Fibroblast of villous mesenchyme (primary cell): ENCODE results near the gene FBXL15. TPM values are rescaled to one million over a fixed set of nuclear protein-coding genes. Genes with fewer than 3 reads are reported as not detected.

Experiments used
- DNase-seq: peaks from one replicate; pipeline ENCODE4 v3.0.0-alpha.2; 2010; ENCODE audit warnings: low read depth
- H3K4me3 ChIP-seq: 2 replicates; pipeline ENCODE4 v1.5.1; 2011; ENCODE audit warnings: low read depth, mild to moderate bottlenecking, low read length
- total RNA-seq: library from RNA; depleted of rRNA; stranded (reverse); fragments of >200 nt; gene quantifications from 2 replicates; pipeline ENCODE4 v1.2.3, GENCODE V29; 2012
- TF ChIP-seq, protein P1 (sequence below): IDR thresholded peaks from 2 replicates; pipeline ENCODE4 v1.5.1; 2012; ENCODE audit warnings: low read depth, mild to moderate bottlenecking, low read length; ENCODE audit not compliant: insufficient read depth

The FBXL15 gene
- total RNA-seq, 1 donor, result 4.3 TPM

DNA sequence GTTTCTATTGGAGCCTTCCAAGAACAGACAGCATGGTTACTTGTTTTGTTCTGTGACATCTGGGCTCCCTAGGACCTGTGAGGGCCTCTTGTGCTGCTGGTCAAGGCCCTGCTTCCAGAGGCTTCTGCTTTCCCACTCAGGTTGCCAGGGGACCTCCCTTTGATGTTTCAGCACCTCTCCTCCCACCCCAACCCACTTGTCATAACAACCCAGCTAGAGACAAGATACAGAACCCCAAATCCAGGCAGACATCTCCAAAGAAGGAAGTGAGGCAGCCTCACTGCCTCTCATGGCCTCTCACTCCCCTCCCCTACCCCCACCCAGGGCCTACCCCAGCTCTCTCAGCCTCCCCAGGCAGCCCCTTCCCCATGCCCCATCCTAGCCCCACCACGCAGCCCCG, 13.8 kb upstream of the FBXL15 start:
- no peak overlapping the region for H3K4me3 ChIP-seq
- peak; percentile 77 for DNase-seq
- TF ChIP-seq, protein P1, sequence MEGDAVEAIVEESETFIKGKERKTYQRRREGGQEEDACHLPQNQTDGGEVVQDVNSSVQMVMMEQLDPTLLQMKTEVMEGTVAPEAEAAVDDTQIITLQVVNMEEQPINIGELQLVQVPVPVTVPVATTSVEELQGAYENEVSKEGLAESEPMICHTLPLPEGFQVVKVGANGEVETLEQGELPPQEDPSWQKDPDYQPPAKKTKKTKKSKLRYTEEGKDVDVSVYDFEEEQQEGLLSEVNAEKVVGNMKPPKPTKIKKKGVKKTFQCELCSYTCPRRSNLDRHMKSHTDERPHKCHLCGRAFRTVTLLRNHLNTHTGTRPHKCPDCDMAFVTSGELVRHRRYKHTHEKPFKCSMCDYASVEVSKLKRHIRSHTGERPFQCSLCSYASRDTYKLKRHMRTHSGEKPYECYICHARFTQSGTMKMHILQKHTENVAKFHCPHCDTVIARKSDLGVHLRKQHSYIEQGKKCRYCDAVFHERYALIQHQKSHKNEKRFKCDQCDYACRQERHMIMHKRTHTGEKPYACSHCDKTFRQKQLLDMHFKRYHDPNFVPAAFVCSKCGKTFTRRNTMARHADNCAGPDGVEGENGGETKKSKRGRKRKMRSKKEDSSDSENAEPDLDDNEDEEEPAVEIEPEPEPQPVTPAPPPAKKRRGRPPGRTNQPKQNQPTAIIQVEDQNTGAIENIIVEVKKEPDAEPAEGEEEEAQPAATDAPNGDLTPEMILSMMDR, result no peak

DNA sequence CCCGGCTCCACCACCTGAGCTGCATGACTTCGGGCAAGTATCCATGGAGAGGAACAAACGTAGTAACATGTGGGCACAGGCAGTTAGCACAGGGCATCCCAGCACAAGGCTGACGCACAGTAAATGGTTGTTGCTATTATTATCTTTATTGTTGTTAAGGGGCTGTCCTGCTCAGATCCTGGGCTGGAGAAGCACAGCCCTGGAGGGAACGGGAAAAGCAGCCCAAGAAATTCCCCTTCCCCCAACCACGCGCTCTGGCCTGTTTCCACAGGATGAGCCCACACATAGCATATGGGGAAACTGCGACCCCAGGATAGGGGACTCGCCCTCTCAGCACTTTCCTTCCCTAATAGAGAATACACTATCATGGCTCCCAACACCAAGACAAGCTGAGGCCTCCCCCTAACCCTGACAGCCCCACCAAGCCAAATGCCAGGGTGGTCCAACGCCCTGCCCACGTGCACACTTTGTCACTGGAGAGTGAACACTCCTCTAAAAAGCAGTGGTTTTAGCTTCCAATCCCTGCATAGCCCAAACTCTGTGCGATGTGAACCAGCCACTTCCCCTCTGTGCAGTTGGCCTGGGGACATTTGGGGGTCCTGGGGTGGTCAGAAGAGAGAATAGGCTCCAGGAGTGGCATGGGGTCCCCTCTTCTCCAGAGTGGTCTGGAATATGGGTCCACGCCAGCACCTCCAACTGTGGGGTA, 13.1 kb upstream of the FBXL15 start:
- DNase-seq, result peak; percentile 22
- TF ChIP-seq, protein P1, result no peak
- no peak overlapping the region for H3K4me3 ChIP-seq

DNA sequence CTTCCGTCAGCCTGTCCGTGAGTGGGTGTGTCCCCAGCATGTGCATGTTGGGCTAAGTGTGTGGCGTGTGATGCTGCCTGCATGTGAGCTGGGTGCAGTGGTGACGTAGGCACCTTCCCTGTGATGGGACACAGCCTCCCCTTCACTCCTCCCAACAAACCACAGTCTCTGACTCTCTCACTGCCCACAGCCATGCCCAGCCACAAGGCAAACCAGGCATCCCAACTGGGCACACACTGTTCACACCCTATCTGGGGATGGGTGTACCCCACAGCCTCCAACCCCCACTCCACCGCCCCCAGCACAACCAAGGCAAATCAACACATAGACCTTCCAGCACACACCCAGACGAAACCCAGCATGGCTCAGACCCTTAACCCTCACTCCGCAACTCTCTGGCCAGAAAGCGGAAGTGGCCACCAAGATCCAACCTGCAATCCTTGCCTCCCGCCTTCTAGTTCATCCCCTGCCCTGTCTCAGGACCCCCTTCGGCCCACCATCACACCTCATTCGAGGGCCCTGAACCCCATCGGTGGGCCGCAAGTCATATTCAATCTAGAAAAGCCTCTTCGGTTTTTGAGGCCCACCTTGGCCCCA, 12.4 kb upstream of the FBXL15 start:
- TF ChIP-seq, protein P1, result no peak
- peak; percentile 51 for DNase-seq
- peak overlapping the region; percentile 57 for H3K4me3 ChIP-seq

DNA sequence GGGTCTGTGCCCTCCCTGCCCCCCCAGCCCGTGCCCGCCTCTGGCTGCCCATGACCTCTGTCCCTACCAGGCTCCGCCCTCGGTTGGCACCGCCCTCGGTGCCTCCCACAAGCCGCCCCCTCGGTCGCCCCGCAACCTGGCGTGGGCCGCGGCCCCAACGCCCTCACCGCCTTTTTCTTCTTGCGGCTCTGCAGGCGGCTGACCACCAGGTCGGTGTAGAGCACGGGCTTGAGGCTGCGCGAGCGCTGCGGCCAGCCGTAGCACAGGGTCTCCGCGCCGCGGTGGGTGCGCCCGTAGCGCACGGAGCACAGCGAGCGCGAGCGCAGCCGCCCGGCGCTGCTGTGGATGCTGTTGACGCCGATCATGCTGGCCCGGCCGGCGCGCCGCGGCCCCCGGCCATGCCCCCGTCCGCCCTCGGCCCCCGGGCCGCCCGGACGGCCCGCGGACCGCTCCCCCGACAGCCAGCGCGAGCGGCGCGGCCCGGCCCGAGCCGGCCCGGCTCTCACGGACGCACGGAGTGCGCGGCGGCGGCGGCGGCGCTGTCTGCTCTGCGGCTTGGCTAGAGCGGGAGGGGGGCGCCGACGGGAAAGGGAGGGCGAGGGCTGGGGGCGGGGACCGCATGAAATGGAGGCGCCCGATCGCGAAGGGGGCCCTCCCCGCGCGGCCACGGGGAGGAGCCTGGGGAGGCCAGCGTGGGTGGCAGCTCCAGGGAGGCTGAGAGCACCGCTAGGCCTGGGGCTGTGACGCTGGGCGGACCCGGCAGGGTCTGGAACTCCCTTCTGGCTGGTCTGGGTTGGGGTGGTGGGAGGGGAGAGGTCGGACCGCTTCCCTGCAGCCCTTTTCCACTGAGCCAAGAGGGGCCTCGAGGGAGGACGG, 11.7 kb upstream of the FBXL15 start:
- peak overlapping the region; percentile 57 for H3K4me3 ChIP-seq
- TF ChIP-seq, protein P1, result no peak
- DNase-seq, result peak; percentile 65

DNA sequence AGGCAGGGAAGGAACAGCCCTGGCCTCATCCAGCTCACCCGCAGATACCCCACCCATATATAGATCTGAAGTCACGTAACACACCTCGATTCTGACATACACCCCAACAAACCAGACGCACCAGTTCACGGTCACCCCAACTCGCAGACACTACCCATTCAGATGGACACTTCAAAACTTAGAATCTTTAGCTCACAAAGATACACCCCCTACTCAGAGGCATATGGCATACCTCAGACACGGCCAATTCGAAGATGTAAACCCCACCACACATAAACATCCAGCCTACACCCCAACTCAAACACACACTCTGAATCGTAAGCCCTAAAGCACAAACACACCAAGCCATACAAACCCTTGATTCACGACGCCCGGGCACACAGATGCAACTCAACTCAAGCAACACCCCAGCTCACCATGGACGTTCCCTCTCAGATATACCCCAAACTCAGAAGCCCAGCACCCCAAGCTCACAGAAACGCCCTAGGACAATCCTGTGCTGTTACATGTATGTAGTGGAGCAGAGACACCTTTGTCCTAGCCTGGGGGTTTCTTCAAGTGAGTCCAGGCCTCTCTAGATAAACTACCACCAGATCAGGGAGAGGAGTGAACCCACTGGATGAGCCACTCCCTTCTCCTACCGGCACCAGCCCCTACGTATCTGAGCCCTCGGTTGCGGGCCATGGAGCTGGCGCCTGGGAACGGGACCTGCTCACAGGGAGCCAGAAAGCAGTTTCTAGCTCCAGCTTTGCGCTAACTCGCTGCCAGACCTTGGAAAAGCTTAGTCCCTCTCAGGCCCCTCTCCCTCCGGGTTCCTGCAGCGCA, 10.8 kb upstream of the FBXL15 start:
- H3K4me3 ChIP-seq, result peak overlapping the region; percentile 57
- TF ChIP-seq, protein P1, result no peak
- DNase-seq, result no peak

DNA sequence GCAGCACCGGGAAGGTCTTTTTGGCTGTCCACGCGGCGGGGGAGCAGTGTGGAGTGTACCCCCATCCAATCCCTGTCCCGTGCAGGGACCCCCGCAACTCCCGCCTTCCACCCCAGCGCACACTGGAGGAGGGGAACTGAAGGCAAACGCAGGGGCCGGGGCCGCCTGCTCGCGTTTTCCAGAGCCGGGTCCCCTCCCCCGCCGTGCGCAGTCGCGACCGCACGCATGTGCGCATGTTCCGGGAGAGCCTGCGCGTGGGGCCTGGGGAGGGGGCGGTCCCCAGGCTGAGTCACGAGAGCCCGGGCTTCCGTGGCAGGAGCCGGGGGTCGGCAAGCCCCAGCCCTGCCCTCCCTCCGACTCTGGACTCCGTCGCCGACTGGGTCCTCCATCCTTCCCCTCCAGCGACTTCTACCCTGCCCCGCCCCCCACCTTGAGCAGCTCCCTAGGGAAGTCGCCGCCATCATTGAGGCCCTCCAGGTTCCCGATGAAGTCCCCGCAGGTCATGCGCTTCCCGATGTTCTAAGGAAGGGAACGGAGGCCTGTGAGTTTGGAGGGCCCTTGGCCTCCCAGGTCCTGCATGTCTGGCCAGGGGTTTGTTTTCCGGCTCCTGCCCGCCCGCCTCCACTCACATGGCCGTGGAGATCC, 10.1 kb upstream of the FBXL15 start:
- TF ChIP-seq, protein P1, result no peak
- H3K4me3 ChIP-seq, result peak overlapping the region; percentile 57
- DNase-seq, result peak; percentile 40
